HK-2 (cell line): ENCODE data around the gene THNSL1.
"Not testable (repeated sequence)": the region's sequence is repeated elsewhere in the genome, so short reads cannot be mapped to it uniquely, and the experiment has no call there.

Source experiments
- DNase-seq: peaks from one replicate; pipeline ENCODE4 v3.0.0-alpha.2; 2018; ENCODE audit not compliant: unreplicated experiment

The THNSL1 gene

GRCh38 chr10:24995072-24995471 lies 21.3 kb upstream of the THNSL1 start:
- DNase-seq, result no peak

GRCh38 chr10:24998044-24998443 lies 18.4 kb upstream of the THNSL1 start:
- DNase-seq, result no peak

GRCh38 chr10:25011591-25011990 lies 4.8 kb upstream of the THNSL1 start:
- not testable (repeated sequence) for DNase-seq

GRCh38 chr10:25014579-25014978 lies 1.8 kb upstream of the THNSL1 start:
- no peak for DNase-seq

- peak; percentile 72 for DNase-seq
Observed at GRCh38 chr10:25015828-25016375, 510 bp upstream of the THNSL1 start, which contains the start of gene ENKUR. ENKUR (minus strand) TSS chr10:25016158; CDS start chr10:25015936, 222 bp downstream.

GRCh38 chr10:25017154-25017590 lies 760 bp downstream of the THNSL1 start:
- peak; percentile 24 for DNase-seq

GRCh38 chr10:25017661-25018060 lies 1.2 kb downstream of the THNSL1 start:
- DNase-seq, result no peak

GRCh38 chr10:25018703-25019102 lies 2.3 kb downstream of the THNSL1 start:
- DNase-seq, result no peak

GRCh38 chr10:25023278-25023677 lies 6.9 kb downstream of the THNSL1 start:
- DNase-seq, result no peak

- no peak for DNase-seq
Observed at GRCh38 chr10:25024528-25024927, 8.1 kb downstream of the THNSL1 start.

GRCh38 chr10:25026463-25026862 lies 10.1 kb downstream of the THNSL1 start:
- no peak for DNase-seq

GRCh38 chr10:25028711-25029110 lies 12.3 kb downstream of the THNSL1 start:
- DNase-seq, result no peak

- DNase-seq, result no peak
Observed at GRCh38 chr10:25029519-25029918, 13.1 kb downstream of the THNSL1 start.

- DNase-seq, result no peak
Observed at GRCh38 chr10:25036381-25036780, 20.0 kb downstream of the THNSL1 start.

GRCh38 chr10:25038325-25038724 lies 21.9 kb downstream of the THNSL1 start:
- no peak for DNase-seq

GRCh38 chr10:25039531-25039930 lies 23.1 kb downstream of the THNSL1 start:
- DNase-seq, result no peak

- no peak for DNase-seq
Observed at GRCh38 chr10:25046641-25047040, 30.2 kb downstream of the THNSL1 start.

GRCh38 chr10:25047088-25047487 lies 30.7 kb downstream of the THNSL1 start:
- no peak for DNase-seq

GRCh38 chr10:25047591-25048301 lies 31.3 kb downstream of the THNSL1 start:
- no peak for DNase-seq

GRCh38 chr10:25048450-25048849 lies 32.0 kb downstream of the THNSL1 start:
- no peak for DNase-seq

- no peak for DNase-seq
Observed at GRCh38 chr10:25049966-25050365, 33.6 kb downstream of the THNSL1 start.

- DNase-seq, result no peak
Observed at GRCh38 chr10:25050402-25050801, 34.0 kb downstream of the THNSL1 start.

GRCh38 chr10:25052012-25052411 lies 35.6 kb downstream of the THNSL1 start:
- no peak for DNase-seq

GRCh38 chr10:25056726-25057125 lies 40.3 kb downstream of the THNSL1 start:
- DNase-seq, result no peak
